CD4-positive, alpha-beta T cell treated with Interleukin-15 for 4 hours (primary cell): ENCODE data around the gene GPR139.

Source experiments
- DNase-seq: peaks from one replicate; pipeline ENCODE4 v3.0.0-alpha.2; 2020; ENCODE audit warnings: low spot score

Gene GPR139

GRCh38 chr16:20053336-20053735 lies 20.4 kb downstream of the GPR139 start:
- no peak for DNase-seq

- no peak for DNase-seq
Observed at GRCh38 chr16:20051611-20052010, 22.1 kb downstream of the GPR139 start.

- no peak for DNase-seq
Observed at GRCh38 chr16:20051147-20051546, 22.5 kb downstream of the GPR139 start.

GRCh38 chr16:20049831-20050230 lies 23.9 kb downstream of the GPR139 start:
- DNase-seq, result no peak

GRCh38 chr16:20045886-20046285 lies 27.8 kb downstream of the GPR139 start:
- no peak for DNase-seq

GRCh38 chr16:20042848-20043247 lies 30.8 kb downstream of the GPR139 start:
- no peak for DNase-seq

DNA sequence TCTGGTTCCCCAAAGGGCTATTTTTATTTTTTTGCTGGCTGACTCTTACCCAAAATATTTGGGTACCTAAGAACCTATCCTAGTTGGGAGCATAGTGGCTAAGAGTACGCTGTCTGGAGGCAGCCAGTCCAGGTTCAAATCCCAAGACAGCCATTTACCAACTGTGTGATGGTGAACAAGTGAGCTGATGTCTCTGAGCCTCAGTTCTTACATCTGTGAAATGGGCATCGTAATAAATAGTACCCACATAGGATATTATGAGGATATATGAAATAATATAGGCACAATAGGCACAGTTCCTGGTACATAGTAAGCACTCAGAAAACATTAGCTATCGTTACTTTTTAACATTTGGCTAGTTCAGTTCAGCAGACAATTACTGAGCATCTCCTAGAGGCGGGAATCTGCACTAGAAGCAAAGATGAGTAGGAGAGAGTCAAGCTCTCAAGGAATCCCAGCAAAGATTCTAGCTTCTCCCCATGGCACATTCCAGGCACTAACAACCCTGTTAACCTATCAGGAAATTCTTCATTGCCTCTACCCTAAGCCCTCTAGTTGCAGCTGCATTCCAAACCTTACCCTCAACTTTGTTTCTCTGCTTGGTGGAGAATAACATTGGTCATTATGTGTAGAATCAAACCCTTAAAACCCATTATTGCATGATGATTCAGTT lies 31.6 kb downstream of the GPR139 start:
- no peak for DNase-seq

DNA sequence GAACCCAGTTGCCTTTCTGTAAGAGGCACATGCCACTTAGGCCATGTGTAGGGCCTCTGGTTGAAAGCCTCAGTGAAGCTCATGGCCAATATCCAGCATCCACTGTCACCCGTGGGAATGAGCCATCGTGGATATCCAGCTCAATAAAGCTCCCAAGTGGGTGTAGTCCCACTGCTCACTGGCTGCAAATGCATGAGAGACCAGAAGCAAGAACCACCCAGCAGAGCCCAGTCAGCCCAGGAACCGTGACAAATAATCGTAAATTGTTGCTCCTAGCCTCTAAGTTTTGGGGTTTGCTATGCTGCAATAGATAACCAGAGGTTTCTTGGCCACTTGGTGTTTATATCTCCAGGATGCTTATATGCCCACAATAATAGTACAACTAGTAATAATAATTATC lies 33.7 kb downstream of the GPR139 start:
- no peak for DNase-seq

- DNase-seq, result no peak
Observed at GRCh38 chr16:20029611-20030010, 44.1 kb downstream of the GPR139 start.

- no peak for DNase-seq
Observed at GRCh38 chr16:20026361-20027072, 47.2 kb downstream of the GPR139 start.

- no peak for DNase-seq
Observed at GRCh38 chr16:20023190-20023589, 50.5 kb downstream of the GPR139 start.

- DNase-seq, result no peak
Observed at GRCh38 chr16:20020976-20021375, 52.7 kb downstream of the GPR139 start.

DNA sequence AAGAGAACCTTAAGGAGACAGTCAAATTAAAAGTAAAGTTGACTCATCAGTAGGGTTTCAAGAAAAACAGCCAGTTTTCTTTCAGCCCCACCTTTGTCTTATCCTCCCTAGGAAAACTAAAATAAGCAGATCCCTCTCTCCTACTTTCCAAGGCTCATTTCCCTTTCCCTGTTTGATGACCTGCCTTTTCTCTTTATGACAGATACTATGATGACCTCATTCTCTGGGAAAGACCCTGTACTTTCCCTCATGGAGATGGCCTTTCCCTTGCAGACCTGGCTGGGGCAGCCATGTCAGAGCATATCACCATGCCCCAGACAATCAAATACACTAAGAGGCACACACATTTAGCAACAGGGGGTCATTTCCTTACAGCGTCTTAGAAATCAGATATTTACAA lies 53.6 kb downstream of the GPR139 start:
- no peak for DNase-seq

DNA sequence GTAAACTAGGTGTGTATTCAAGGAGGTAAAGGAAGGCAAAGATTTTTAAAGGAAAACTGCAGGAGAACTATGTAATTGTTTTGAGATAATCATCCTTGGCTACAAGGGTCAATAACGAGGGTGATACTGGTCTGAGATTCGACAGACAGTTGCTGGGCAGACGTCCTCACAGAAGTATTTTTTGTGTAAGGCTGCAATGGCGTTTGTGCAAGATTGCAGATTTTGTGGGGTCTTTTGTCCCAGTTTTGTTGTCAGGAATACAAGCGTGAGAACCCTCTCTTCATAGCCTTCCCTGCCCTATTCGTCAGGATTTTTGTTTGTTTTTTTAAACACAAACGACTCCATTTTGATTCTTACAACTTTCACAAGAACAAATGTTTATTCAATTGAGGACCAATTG lies 57.5 kb downstream of the GPR139 start:
- DNase-seq, result no peak

DNA sequence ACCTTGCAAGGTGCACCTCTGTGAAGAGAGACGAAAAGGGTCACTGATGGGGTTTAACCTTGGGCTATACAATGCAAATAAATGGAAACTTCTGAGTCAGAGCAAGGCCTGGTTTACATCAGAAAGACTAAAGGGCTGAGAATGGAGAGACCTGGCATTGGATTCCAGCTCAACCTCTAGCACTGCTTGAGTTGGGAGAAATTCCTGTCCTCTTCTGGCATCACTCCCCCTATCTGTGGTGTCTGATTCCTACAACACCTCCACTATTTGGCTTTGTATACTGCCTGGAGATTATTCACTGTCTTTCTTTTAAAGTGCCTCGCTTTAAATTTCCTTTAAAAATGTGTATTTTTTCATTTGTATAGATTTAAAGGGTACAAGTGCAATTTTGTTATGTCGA lies 68.8 kb downstream of the GPR139 start:
- no peak for DNase-seq

DNA sequence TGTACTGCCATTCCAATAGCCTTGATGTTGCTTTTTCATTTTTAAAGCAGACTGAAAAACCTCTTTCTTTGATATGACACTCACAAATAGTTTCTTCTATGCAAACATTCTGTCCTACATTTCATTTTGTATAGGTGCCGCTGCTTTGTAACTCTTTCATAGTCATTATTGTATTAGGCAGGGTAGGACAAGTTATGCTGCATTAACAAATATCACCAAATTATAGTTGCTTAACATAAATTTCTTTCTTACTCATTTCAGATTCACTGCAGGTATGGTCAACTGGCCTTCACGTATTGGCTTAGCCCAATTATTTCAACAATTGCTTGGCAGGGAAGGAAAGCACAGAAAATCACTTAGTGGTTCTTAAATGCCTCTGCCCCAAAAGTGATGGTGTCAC lies 70.8 kb downstream of the GPR139 start:
- no peak for DNase-seq

- DNase-seq, result no peak
Observed at GRCh38 chr16:20001856-20002707, 71.6 kb downstream of the GPR139 start.

- no peak for DNase-seq
Observed at GRCh38 chr16:19997734-19998133, 76.0 kb downstream of the GPR139 start.

DNA sequence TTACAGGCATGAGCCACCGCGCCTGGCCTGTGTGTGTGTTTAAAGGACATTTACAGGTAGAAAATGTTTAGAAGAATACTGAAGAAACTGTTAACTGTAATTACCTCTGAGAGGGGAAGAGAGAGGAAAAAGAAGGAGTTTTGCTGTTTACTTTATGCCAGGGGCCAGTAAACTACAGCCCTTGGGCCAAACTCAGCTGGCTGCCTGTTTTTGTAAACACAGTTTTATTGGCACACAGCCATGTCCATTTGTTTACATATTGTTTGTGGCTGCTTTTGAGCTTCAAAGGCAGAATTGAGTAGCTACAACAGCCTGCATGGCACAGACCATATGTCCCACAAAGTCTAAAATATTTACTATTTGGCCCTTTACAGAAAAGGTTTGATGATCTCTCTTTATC lies 76.4 kb downstream of the GPR139 start:
- no peak for DNase-seq

- DNase-seq, result no peak
Observed at GRCh38 chr16:19994466-19995170, 79.1 kb downstream of the GPR139 start.

- DNase-seq, result no peak
Observed at GRCh38 chr16:19991614-19992013, 82.1 kb downstream of the GPR139 start.

GRCh38 chr16:19984135-19984534 lies 89.6 kb downstream of the GPR139 start:
- DNase-seq, result no peak
